ENCODE measurements around the gene OR52K2. TPM values are rescaled to one million over a fixed set of nuclear protein-coding genes. Genes with fewer than 3 reads are reported as not detected.

The OR52K2 gene
- total and polyA plus RNA-seq, 9 of the 15 experiments (the other 6 are each of a cell fraction or from before 2014, with no cell fraction given), result not detected

- Histone ChIP-seq H4K20me1 (replicated peaks; ENCODE audit: control insufficient read depth, insufficient read depth, low read length) (no peaks in the 10 kb centered on the region), H3K4me2 (ENCODE audit: insufficient read depth, low read length) (no peak overlapping the region), H3K79me2 (ENCODE audit: control insufficient read depth, insufficient read depth, low read length) (no peaks in the 10 kb centered on the region), H3K9me1 (ENCODE audit: control insufficient read depth, insufficient read depth, low read length) (no peaks in the 10 kb centered on the region), H2AFZ (ENCODE audit: low read depth, low read length) (no peak overlapping the region), H3K9ac (ENCODE audit: insufficient read depth in 1 of 2, low read depth in 2 of 2, low read length in 2 of 2) (no peak overlapping the region), H3K27ac (ENCODE audit: extremely low read depth, low read depth, low read length) (no peak overlapping the region), H3K4me3 (no peak overlapping the region), H3K36me3 (ENCODE audit: control insufficient read depth, insufficient read depth, low read length) (no peaks in the 10 kb centered on the region), H3K4me1 (replicated peaks in 1 of 2; ENCODE audit: control insufficient read depth in 2 of 2, insufficient read depth in 2 of 2, low read length in 2 of 2) (no peaks in the 10 kb centered on the region), H3K9me3 (replicated peaks; ENCODE audit: control insufficient read depth, insufficient read depth, low read depth, low read length) (no peaks in the 10 kb centered on the region), H3K27me3 (ENCODE audit: control insufficient read depth in 2 of 2, insufficient read depth in 2 of 2, low read length in 2 of 2) (peaks cover 0 to 9% of the 10 kb centered on the region in 2 experiments; a peak in 1 of 5 replicates)
- FAIRE-seq (no peak), DNase-seq (ENCODE audit: extremely low read depth in 1 of 4, low spot score in 3 of 4) (no peak), ATAC-seq (no peak)
- BruUV-seq (replicated peaks), result no TSS peak
- intact Hi-C loops (cut with micrococcal nuclease) (no loop called here), in situ Hi-C loops (cut with MboI) (no loop called here)
- POLR2A ChIA-PET, result interaction anchor here (0.6 kb wide), 1 partner anchor 9 kb away, joined by 5 read pairs; no protein-coding TSS in a partner anchor
- WGBS (ENCODE audit: insufficient coverage, low coverage, missing lambda C conversion rate), result 0% methylated on average over 3 of the region's 3 CpGs
- CTCF ChIA-PET (ENCODE audit: low intra/inter-chr PET ratio), result no interaction called here
- TF ChIP-seq NR3C1 (CRISPR knock-in tag; IDR thresholded peaks at IDR 0.05) (no peak), CREB3L1 (IDR thresholded peaks at IDR 0.05; ENCODE audit: borderline replicate concordance, low read depth) (no peak), IFI16 (CRISPR knock-in tag; IDR thresholded peaks at IDR 0.05) (no peak), CBX3 (IDR thresholded peaks at IDR 0.05; ENCODE audit: borderline replicate concordance in 1 of 2, low read length in 2 of 2) (no peak), MAX (CRISPR knock-in tag; IDR thresholded peaks at IDR 0.05) (no peak), ZNF318 (IDR thresholded peaks at IDR 0.05; ENCODE audit: borderline replicate concordance in 1 of 2, low read depth in 1 of 2) (no peak), SMAD2 (IDR thresholded peaks at IDR 0.05; ENCODE audit: low read depth, low read length) (no peak), POLR2A (conservative IDR thresholded peaks at IDR 0.05) (no peak), RNF2 (IDR thresholded peaks at IDR 0.05) (no peak), STAT5A (IDR thresholded peaks at IDR 0.05; ENCODE audit: borderline replicate concordance, low read length) (no peak)
Measured at GRCh38 chr11:4467811-4468606, 18.9 kb downstream of the OR52K2 start.

Measured in K562 (cell line).